IPS-18a (cell line): Measurements from ENCODE around the gene PLSCR3.
A peak's percentile ranks its signal among the peaks of the same experiment; 100 is the strongest.

Source experiments
- H3K27ac ChIP-seq: one replicate; pipeline ENCODE4 v1.5.1; 2013; ENCODE audit warnings: low read length
- H3K27me3 ChIP-seq: one replicate; pipeline ENCODE4 v1.6.1; 2013; ENCODE audit warnings: mild to moderate bottlenecking, low read length; ENCODE audit not compliant: control insufficient read depth, insufficient read depth
- H3K36me3 ChIP-seq: one replicate; pipeline ENCODE4 v1.6.1; 2013; ENCODE audit warnings: low read depth, low read length; ENCODE audit not compliant: control insufficient read depth
- H3K4me1 ChIP-seq: one replicate; pipeline ENCODE4 v1.6.1; 2013; ENCODE audit warnings: low read depth, low read length; ENCODE audit not compliant: control insufficient read depth
- H3K4me3 ChIP-seq: one replicate; pipeline ENCODE4 v1.5.1; 2013; ENCODE audit warnings: low read length
- H3K9ac ChIP-seq: one replicate; pipeline ENCODE4 v1.6.1; 2013; ENCODE audit warnings: mild to moderate bottlenecking, low read length, moderate library complexity
- H3K9me3 ChIP-seq: one replicate; pipeline ENCODE4 v1.6.1; 2013; ENCODE audit warnings: low read depth, low read length; ENCODE audit not compliant: control insufficient read depth

The PLSCR3 gene

DNA sequence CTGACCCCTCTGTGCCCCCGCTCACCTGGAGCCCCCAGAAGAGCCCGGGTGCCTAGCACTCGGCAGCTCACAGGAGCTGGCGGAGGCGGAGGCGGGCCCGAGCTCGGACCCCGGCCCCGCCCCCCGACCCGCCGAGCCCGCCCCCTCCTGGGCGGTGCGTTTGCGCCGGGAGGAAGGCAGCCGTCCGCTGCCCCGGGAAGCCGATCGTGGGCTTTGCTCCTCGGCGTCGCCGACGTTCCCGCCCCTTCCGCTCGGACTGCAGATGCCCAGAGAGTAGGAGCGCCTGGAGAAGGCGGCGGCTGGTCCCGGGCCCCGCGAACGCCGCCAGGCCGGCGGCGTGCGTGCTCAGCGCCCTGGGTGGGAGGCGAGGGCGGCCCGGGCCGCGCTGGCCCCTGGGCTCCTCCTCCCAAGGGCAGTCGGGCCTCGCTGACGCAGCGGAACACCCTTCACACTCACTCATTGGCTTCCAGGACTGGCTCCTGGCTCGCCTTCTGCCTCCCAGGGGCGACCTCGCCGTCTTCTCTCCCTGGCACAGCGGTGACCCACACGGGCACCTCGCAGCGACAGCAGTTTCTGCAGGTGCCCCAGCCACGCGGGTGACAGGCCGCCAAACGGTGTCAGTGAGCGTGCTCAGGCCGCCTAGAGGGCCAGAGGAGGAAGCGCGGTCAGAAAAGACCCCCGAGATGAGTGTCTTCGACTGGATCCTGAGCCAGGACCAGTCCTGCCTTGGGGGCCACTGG is at the start of gene PLSCR3:
TSS of gene PLSCR3 (minus strand) at position 74 of the 740 bp plus-strand sequence. CDS start 415 bp downstream, outside the sequence.
- Histone ChIP-seq H3K9me3 (no peaks in the 10 kb centered on the region), H3K9ac (peak within 1 kb of the TSS; percentile 61), H3K27ac (no peak within 1 kb of the TSS), H3K27me3 (no peaks in the 10 kb centered on the region), H3K4me3 (peak within 1 kb of the TSS; percentile 85), H3K36me3 (peaks cover 6% of the 10 kb centered on the region), H3K4me1 (no peaks in the 10 kb centered on the region)

DNA sequence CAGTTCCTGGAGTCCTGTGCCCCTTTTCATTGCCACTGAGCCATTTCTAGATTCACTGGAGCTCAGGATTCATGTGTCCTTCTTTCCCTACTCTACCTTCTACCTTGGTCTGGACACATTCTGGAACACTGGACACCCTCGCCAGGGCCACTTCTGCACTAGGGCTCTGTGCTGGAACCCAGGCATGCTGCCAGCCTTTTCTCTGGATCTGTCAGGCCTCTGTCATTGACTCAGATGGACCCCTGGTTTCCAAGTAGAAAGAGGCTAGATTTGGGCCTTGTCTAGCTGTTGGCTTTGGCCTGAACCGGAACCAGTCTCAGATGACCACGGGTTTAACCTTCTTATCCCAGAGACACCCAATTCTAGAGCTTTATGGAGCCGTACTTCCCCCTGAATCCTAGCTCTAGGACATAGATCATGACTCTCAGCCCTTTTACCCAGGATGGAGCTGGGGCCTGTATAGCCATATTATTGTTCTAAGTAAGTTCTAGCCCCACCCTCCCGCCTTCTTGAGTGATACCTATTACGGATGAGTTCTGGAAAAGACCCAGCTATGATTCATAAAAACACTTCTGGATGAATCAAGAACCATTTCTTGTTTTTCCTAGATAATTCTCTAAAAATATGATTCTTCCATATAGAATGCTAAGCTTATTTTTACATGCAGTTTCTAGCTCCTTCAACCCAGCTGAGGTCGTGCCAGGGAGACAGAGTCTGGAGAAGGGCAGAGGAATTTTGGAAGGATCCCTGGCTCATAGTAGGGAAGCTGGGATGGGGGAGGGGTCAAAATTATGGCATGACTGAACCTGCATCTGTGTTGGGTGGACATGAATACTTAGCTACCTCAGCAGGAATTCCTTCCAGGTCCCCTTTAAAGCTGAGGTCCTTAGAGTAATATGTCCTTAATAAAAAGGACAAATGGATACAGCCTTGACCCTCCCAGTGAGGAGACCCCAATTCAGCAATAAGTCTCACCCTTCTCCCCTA is 49.5 kb upstream of the PLSCR3 start:
- Histone ChIP-seq H3K9ac (no peak overlapping the region), H3K4me1 (peaks cover 13% of the 10 kb centered on the region), H3K36me3 (no peaks in the 10 kb centered on the region), H3K4me3 (no peak overlapping the region), H3K9me3 (no peaks in the 10 kb centered on the region), H3K27ac (no peak overlapping the region), H3K27me3 (peaks cover 41% of the 10 kb centered on the region)

DNA sequence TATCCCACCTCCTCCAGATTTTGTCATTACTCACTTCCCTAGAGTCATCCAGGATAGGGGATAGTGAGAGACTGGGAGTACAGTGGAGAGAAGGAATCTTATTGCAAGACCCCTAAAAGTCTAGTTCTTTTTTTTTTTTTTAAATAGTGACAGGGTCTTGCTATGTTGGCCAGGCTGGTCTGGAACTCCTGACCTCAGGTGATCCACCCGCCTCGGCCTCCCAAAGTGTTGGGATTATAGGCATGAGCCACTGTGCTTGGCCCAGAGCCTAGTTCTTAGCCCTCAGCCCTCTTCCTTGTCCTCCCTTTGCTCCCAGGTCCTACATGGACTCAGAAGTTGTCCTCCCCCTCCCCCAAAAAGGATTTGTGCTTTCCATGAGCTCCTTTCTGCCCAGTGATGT is 47.8 kb upstream of the PLSCR3 start:
- Histone ChIP-seq H3K27ac (no peak overlapping the region), H3K36me3 (no peaks in the 10 kb centered on the region), H3K9me3 (no peaks in the 10 kb centered on the region), H3K27me3 (peaks cover 57% of the 10 kb centered on the region), H3K4me1 (peaks cover 21% of the 10 kb centered on the region), H3K4me3 (no peak overlapping the region), H3K9ac (no peak overlapping the region)

DNA sequence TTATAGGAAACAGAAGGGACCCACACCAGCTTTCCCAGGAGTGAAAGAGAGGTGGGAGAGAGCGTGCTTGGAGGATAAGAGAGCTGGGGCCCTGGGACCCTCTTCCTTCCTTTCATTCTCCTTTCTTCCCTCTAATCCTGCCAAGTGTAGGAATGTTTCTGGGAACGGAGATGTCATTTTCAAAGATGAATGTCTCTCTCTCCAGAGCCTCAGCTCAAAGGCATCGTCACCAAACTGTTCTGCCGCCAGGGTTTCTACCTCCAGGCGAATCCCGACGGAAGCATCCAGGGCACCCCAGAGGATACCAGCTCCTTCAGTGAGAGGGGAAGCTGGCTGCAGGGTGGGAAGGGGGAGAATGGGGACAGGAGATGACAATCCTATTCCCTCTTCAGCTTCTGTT is 46.9 kb upstream of the PLSCR3 start:
- no peaks in the 10 kb centered on the region for H3K36me3 ChIP-seq
- H3K9me3 ChIP-seq, result no peaks in the 10 kb centered on the region
- peaks cover 22% of the 10 kb centered on the region for H3K4me1 ChIP-seq
- H3K4me3 ChIP-seq, result peak overlapping the region; percentile 91
- peak overlapping the region; percentile 85 for H3K9ac ChIP-seq
- H3K27me3 ChIP-seq, result peaks cover 63% of the 10 kb centered on the region
- no peak overlapping the region for H3K27ac ChIP-seq

DNA sequence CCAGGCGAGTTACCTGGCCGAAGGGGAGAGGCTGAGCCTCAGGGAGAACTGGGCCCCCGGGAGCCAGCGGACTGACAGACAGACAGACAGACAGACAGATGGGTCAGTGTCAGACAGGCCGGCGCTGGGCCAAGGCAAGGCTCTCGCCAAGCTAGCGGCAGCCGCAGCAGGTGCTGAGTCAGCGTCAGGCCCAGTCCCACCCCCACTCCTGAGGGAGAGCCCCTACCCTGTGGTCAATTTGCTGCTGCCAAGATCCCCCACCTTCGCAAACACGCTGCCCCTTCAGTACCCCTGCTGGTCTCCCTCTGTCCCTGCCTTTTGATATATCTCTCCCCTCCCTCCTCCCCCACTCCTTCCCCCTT is 46.5 kb upstream of the PLSCR3 start:
- Histone ChIP-seq H3K9ac (peak overlapping the region; percentile 85), H3K9me3 (no peaks in the 10 kb centered on the region), H3K27me3 (peaks cover 68% of the 10 kb centered on the region), H3K27ac (peak overlapping the region; percentile 70), H3K4me3 (peak overlapping the region; percentile 91), H3K36me3 (no peaks in the 10 kb centered on the region), H3K4me1 (peaks cover 21% of the 10 kb centered on the region)

DNA sequence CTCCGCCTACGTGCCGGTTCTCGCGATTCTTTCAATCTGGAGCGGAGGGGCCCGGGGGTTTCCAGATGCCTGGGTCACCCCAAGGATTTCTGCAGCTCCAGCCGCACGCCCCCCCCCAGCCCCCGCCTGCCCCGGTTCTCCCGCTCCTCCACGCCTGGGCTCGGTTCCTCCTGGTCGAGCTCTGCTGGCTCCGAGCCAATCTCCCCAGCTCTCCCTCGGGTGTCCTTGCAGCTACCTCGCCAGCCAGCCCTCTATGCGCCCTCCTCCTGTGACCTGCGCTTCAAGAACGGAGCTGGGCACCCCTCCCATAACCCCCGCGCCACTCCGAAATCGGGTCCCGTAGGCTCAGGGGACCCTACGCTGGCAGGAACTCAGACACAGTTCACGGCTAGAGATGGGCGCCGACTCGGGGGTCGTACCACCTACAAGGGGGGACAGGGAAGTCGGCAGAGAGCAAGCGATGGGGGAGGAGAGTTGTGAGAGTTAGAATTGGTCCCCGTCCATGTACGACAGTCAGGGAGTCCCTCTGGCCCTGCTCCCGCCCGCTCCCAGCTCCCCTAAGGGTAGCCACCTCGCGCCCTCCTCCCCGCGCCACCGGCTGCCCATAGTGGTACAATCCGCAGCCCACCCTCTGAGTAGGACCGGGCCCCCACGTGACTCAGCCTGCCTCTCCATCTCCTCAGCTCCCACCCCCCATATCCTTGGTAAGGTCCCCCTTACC is 45.9 kb upstream of the PLSCR3 start:
- Histone ChIP-seq H3K4me1 (peaks cover 23% of the 10 kb centered on the region), H3K9ac (peak overlapping the region; percentile 85), H3K27me3 (peaks cover 72% of the 10 kb centered on the region), H3K36me3 (no peaks in the 10 kb centered on the region), H3K4me3 (peak overlapping the region; percentile 91), H3K9me3 (no peaks in the 10 kb centered on the region), H3K27ac (peak overlapping the region; percentile 70)

DNA sequence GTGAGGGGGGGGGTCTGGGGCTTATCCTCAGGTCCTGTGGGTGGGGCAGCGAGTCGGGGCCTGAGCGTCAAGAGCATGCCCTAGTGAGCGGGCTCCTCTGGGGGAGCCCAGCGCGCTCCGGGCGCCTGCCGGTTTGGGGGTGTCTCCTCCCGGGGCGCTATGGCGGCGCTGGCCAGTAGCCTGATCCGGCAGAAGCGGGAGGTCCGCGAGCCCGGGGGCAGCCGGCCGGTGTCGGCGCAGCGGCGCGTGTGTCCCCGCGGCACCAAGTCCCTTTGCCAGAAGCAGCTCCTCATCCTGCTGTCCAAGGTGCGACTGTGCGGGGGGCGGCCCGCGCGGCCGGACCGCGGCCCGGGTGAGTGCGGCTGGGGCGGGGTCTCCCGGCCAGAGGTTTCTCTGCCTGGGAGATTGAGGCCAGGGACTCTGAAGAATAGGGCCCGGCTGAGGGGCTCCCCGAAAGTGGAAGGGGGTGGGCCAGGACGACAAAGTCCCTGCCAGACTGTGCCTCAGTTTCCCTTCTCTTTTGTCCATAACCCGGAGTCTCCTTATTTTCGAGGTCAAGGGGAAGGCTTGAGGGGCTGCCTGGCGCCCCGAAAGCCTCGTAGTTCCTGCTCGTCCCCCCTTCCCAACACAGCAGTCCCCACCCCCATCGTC is 45.3 kb upstream of the PLSCR3 start, which contains the start of gene FGF11:
TSS of gene FGF11 (plus strand) at position 51 of the 651 bp plus-strand sequence. CDS start at position 160, 109 bp downstream.
- Histone ChIP-seq H3K4me3 (peak within 1 kb of the TSS; percentile 91), H3K36me3 (no peaks in the 10 kb centered on the region), H3K27ac (peak within 1 kb of the TSS; percentile 70), H3K9me3 (no peaks in the 10 kb centered on the region), H3K4me1 (peaks cover 23% of the 10 kb centered on the region), H3K27me3 (peaks cover 72% of the 10 kb centered on the region), H3K9ac (peak within 1 kb of the TSS; percentile 85)

DNA sequence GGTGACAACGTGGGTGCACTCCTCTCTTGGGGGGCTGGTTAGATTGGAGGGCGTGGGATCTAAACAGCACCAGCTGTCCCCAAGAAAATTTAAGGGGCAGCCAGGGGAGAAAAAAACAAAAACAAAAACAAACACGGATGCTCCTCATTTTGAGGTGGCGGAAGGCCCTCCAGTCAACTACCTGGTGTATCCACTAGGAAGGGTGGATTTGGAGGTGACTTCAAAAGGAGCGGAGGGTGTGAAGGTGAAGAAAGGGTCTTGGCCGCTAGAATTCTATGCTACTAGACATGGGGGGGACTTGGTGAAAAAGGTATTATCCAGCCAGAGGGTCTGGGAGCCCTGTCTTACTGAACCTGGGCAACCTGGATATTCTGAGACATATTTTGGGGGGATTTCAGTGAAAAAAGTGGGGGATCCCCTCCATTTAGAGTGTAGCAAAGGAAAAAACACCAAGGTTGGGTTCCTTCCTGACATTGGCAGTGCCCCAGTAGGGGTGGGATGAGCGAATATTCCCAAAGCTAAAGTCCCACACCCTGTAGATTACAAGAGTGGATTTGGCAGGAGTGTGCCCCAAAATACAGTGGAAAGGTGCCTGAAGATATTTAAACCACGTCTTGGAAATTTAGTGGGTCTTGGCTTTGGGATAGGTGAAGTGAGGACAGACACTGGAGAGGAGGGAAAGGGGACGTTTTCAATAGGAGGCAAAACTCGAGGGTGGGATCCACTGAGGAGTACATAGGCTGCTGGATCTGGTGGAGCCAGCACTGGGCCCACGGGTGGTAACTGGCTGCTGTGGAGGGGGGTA is 44.5 kb upstream of the PLSCR3 start:
- peaks cover 67% of the 10 kb centered on the region for H3K27me3 ChIP-seq
- no peaks in the 10 kb centered on the region for H3K36me3 ChIP-seq
- peak overlapping the region; percentile 91 for H3K4me3 ChIP-seq
- H3K27ac ChIP-seq, result no peak overlapping the region
- peaks cover 23% of the 10 kb centered on the region for H3K4me1 ChIP-seq
- no peaks in the 10 kb centered on the region for H3K9me3 ChIP-seq
- H3K9ac ChIP-seq, result no peak overlapping the region

DNA sequence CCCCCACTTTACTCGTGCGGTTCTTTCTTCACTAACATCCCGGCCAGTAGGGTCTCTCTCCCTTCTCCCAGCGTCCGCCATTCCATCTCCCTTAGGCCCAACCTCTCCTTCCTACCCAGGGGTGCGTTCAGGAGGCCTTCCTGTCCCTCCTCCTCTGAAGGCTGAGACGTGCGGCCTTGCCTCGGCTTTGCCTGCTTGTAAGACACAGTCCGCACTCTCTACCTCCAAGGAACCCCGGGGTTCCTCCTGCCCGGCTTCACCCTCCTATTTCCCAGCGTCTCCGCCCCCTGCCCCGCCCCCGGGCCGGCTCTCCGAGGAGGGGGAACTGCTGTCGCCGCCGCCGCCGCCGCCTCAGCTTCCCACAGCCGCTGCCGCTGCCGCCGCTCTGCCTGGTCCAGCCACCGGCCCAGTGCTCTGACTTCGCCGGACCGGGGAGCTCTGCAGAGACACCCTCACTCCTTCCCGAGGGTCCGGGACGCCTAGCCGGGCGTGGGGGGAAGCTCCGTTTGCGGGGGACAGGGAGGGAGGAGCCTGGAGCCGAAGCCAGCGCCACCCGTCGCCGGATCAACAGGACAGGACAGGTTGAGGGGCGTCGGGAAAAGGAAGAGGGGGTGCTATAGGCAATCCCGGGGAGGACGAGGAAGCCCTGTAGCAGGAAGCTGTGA is 43.8 kb upstream of the PLSCR3 start:
- Histone ChIP-seq H3K4me1 (peaks cover 23% of the 10 kb centered on the region), H3K9ac (no peak overlapping the region), H3K4me3 (peak overlapping the region; percentile 91), H3K9me3 (no peaks in the 10 kb centered on the region), H3K27ac (no peak overlapping the region), H3K27me3 (peaks cover 61% of the 10 kb centered on the region), H3K36me3 (no peaks in the 10 kb centered on the region)

DNA sequence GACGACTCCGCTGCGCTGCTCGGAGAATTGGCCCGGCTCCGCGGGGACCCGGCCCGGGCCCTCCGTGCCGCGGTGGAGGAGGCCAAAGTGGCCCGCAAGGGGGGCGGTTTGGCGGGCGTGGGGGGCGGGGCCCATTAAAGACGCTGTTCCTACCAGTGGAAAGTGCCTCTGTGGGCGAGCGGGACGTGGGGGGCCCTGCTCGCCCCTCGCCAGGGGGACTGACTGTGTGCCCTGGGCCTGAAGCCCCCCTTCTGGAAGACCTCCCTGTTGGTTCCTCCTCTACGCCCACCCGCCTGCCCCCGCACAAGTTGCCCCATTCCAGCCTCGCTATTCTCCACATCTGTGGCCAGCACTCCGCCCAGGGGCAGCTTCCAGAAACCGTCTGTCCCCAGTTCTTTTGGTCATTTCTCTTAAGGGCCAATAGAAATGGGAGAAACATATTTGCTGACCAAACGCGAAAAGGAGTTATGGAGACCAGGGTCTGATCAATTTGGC is 43.1 kb upstream of the PLSCR3 start:
- H3K9me3 ChIP-seq, result no peaks in the 10 kb centered on the region
- H3K4me1 ChIP-seq, result peaks cover 23% of the 10 kb centered on the region
- no peaks in the 10 kb centered on the region for H3K36me3 ChIP-seq
- H3K9ac ChIP-seq, result no peak overlapping the region
- H3K27me3 ChIP-seq, result peaks cover 56% of the 10 kb centered on the region
- no peak overlapping the region for H3K27ac ChIP-seq
- H3K4me3 ChIP-seq, result peak overlapping the region; percentile 91
